Neuronal stem cell (in vitro differentiated cells): ENCODE measurements around the gene LDAF1.

ENCODE experiments used
- DNase-seq: peaks from one replicate; pipeline ENCODE4 v3.0.0-alpha.2; 2013; ENCODE audit warnings: low spot score
- H2AFZ ChIP-seq: one replicate; pipeline ENCODE4 v1.6.1; 2013; ENCODE audit warnings: mild to moderate bottlenecking, low read length, inconsistent platforms
- H2AK5ac ChIP-seq: 2 replicates; pipeline ENCODE4 v1.6.1; 2013; ENCODE audit warnings: low read depth, mild to moderate bottlenecking, inconsistent platforms, low read length, moderate library complexity, mixed read lengths
- H2BK120ac ChIP-seq: 2 replicates; pipeline ENCODE4 v1.6.1; 2013; ENCODE audit warnings: low read depth, mild to moderate bottlenecking, inconsistent platforms, low read length, moderate library complexity, mixed read lengths
- H2BK12ac ChIP-seq: one replicate; pipeline ENCODE4 v1.6.1; 2013; ENCODE audit warnings: low read length, inconsistent platforms
- H2BK15ac ChIP-seq: 2 replicates; pipeline ENCODE4 v1.6.1; 2013; ENCODE audit warnings: mild to moderate bottlenecking, low read length, inconsistent platforms, mixed read lengths
- H2BK5ac ChIP-seq: one replicate; pipeline ENCODE4 v1.6.1; 2013; ENCODE audit warnings: inconsistent platforms, mild to moderate bottlenecking, low read length, moderate library complexity
- H3K14ac ChIP-seq: one replicate; pipeline ENCODE4 v1.6.1; 2013; ENCODE audit warnings: low read length, inconsistent platforms
- H3K18ac ChIP-seq: 2 replicates; pipeline ENCODE4 v1.6.1; 2013; ENCODE audit warnings: low read length, inconsistent platforms
- H3K23ac ChIP-seq: 2 replicates; pipeline ENCODE4 v1.6.1; 2013; ENCODE audit warnings: low read depth, mild to moderate bottlenecking, mixed read lengths, low read length, inconsistent platforms; ENCODE audit not compliant: poor library complexity
- H3K27ac ChIP-seq: replicated peaks from 3 replicates; pipeline ENCODE4 v1.5.1; 2013; ENCODE audit warnings: low read length, inconsistent platforms
- H3K27me3 ChIP-seq, 3 experiments: 2 replicates each; pipeline ENCODE4 v1.6.1; 2013; ENCODE audit warnings: low read length in 3 of 3, mild to moderate bottlenecking in 2 of 3, inconsistent platforms in 1 of 3, low read depth in 1 of 3, mixed read lengths in 1 of 3, moderate library complexity in 1 of 3; ENCODE audit not compliant: control insufficient read depth in 3 of 3, insufficient read depth in 3 of 3
- H3K36me3 ChIP-seq, 2 donors: replicated peaks in 1 of 2; 2 replicates each; pipeline ENCODE4 v1.6.1; 2013; ENCODE audit warnings: low read length in 2 of 2; ENCODE audit not compliant: control insufficient read depth in 2 of 2, insufficient read depth in 2 of 2
- H3K4ac ChIP-seq: 2 replicates; pipeline ENCODE4 v1.6.1; 2013; ENCODE audit warnings: inconsistent platforms, mild to moderate bottlenecking, low read length, moderate library complexity
- H3K4me1 ChIP-seq, 2 donors: 1 replicate in 1 of 2; 2 replicates in 1 of 2; pipeline ENCODE4 v1.6.1; 2013; ENCODE audit warnings: low read length in 2 of 2, low read depth in 1 of 2; ENCODE audit not compliant: control insufficient read depth in 2 of 2, insufficient read depth in 1 of 2
- H3K4me2 ChIP-seq: one replicate; pipeline ENCODE4 v1.6.1; 2013; ENCODE audit warnings: mild to moderate bottlenecking, low read length, inconsistent platforms; ENCODE audit not compliant: insufficient read depth, poor library complexity, severe bottlenecking
- H3K4me3 ChIP-seq, 2 donors: 2 replicates each; pipeline ENCODE4 v1.5.1; 2013; ENCODE audit warnings: low read length in 2 of 2, mild to moderate bottlenecking in 2 of 2, inconsistent platforms in 1 of 2, moderate library complexity in 1 of 2
- H3K79me1 ChIP-seq: one replicate; pipeline ENCODE4 v1.6.1; 2013; ENCODE audit warnings: low read depth, mild to moderate bottlenecking, inconsistent platforms, low read length, moderate library complexity
- H3K9ac ChIP-seq: one replicate; pipeline ENCODE4 v1.6.1; 2013; ENCODE audit warnings: mild to moderate bottlenecking, low read depth, low read length, inconsistent platforms; ENCODE audit not compliant: poor library complexity
- H3K9me3 ChIP-seq, 2 donors: replicated peaks in 1 of 2; 2 replicates each; pipeline versions ENCODE3 to v1.6.1; 2013; ENCODE audit warnings: low read length in 2 of 2, mild to moderate bottlenecking in 2 of 2, inconsistent platforms in 1 of 2, low read depth in 1 of 2, mixed read lengths in 1 of 2, moderate library complexity in 1 of 2; ENCODE audit not compliant: control insufficient read depth in 2 of 2, insufficient read depth in 1 of 2
- H4K8ac ChIP-seq: one replicate; pipeline ENCODE4 v1.6.1; 2013; ENCODE audit warnings: low read depth, mild to moderate bottlenecking, inconsistent platforms, low read length, moderate library complexity
- H4K91ac ChIP-seq: one replicate; pipeline ENCODE4 v1.6.1; 2013; ENCODE audit warnings: low read length, low read depth, mild to moderate bottlenecking, inconsistent platforms; ENCODE audit not compliant: poor library complexity
- WGBS, 2 donors: extraction: QIAGEN DNeasy Blood & Tissue Kit; methylation state at CpG; one replicate each; pipeline ENCODE4 v1.1.7; 2013; ENCODE audit warnings: missing lambda C conversion rate in 2 of 2, mixed read lengths in 1 of 2; ENCODE audit not compliant: insufficient read length in 2 of 2, insufficient replicate concordance in 1 of 2; ENCODE audit errors: extremely low coverage in 2 of 2; 5-methylcytosine and 5-hydroxymethylcytosine counted together

The LDAF1 gene

DNA sequence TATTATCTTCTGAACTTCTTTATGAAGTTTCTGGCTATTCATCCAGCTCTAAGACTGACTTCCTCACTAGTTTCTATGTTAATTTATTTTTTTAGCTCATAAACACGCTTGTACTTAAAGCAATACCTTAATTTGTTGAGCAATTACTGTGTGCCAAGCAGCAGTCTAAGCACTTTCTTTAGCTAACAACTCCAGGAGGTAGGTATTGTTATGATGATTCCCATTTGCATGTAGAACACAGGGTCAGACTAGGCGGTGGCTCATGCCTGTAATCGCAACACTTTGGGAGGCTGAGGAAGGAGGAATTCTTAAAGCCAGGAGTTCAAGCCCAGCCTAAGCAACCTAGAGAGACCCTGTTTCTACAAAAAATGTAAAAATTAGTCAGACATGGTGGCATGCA is 27.7 kb upstream of the LDAF1 start:
- WGBS, 2 donors = no CpG with 5 or more reads among the region's 3 CpGs
- no peak overlapping the region for H2BK12ac ChIP-seq
- no peak overlapping the region for H2BK15ac ChIP-seq
- no peak overlapping the region for H2AFZ ChIP-seq
- H3K9me3 ChIP-seq = no peaks in the 10 kb centered on the region
- no peaks in the 10 kb centered on the region for H3K79me1 ChIP-seq
- no peak overlapping the region for H3K27ac ChIP-seq
- no peak for DNase-seq
- H4K8ac ChIP-seq = no peak overlapping the region
- H3K14ac ChIP-seq = no peak overlapping the region
- H3K23ac ChIP-seq = no peak overlapping the region
- H3K4me3 ChIP-seq = no peak overlapping the region
- H3K18ac ChIP-seq = no peak overlapping the region
- H3K27me3 ChIP-seq = no peaks in the 10 kb centered on the region
- H3K9ac ChIP-seq = no peak overlapping the region
- no peak overlapping the region for H2BK5ac ChIP-seq
- H2AK5ac ChIP-seq = no peak overlapping the region
- peaks cover 0 to 2% of the 10 kb centered on the region in 2 donors for H3K4me1 ChIP-seq
- no peak overlapping the region for H3K4me2 ChIP-seq
- no peak overlapping the region for H4K91ac ChIP-seq
- no peaks in the 10 kb centered on the region for H3K36me3 ChIP-seq
- no peak overlapping the region for H3K4ac ChIP-seq
- no peak overlapping the region for H2BK120ac ChIP-seq

DNA sequence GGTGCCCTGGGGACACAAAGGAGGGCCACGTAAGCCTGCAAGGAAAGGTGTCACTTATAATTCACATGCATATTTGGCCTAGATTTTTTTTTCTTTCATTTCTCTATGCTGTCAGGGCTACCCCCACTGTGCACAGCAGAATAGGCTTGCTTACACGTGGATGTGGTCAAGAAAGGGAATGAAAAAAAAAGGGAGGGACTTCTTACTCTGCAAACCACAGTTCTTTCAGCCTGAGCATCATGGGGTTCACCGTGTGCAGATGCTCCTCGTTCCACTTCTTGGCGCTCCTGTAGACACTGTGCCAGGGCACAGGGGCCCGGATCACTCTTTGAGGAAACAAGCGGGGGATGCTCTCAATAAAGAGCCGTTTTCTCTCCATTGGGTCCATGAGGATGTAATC is 24.4 kb upstream of the LDAF1 start:
- no peak overlapping the region for H3K4me3 ChIP-seq
- H3K36me3 ChIP-seq = no peaks in the 10 kb centered on the region
- no peaks in the 10 kb centered on the region for H3K9me3 ChIP-seq
- no peak overlapping the region for H3K27ac ChIP-seq
- no peak overlapping the region for H2AFZ ChIP-seq
- H3K23ac ChIP-seq = no peak overlapping the region
- no peak overlapping the region for H4K8ac ChIP-seq
- no peak overlapping the region for H2BK120ac ChIP-seq
- no peak overlapping the region for H3K18ac ChIP-seq
- H3K14ac ChIP-seq = no peak overlapping the region
- H3K4ac ChIP-seq = no peak overlapping the region
- no peaks in the 10 kb centered on the region for H3K79me1 ChIP-seq
- H3K4me2 ChIP-seq = no peak overlapping the region
- no peak overlapping the region for H3K9ac ChIP-seq
- no peak for DNase-seq
- H2BK12ac ChIP-seq = no peak overlapping the region
- H2AK5ac ChIP-seq = no peak overlapping the region
- no peak overlapping the region for H2BK15ac ChIP-seq
- H4K91ac ChIP-seq = no peak overlapping the region
- peaks cover 0 to 2% of the 10 kb centered on the region in 2 donors for H3K4me1 ChIP-seq
- no CpG with 5 or more reads among the region's 8 CpGs for WGBS, 2 donors
- no peak overlapping the region for H2BK5ac ChIP-seq
- H3K27me3 ChIP-seq = no peaks in the 10 kb centered on the region

DNA sequence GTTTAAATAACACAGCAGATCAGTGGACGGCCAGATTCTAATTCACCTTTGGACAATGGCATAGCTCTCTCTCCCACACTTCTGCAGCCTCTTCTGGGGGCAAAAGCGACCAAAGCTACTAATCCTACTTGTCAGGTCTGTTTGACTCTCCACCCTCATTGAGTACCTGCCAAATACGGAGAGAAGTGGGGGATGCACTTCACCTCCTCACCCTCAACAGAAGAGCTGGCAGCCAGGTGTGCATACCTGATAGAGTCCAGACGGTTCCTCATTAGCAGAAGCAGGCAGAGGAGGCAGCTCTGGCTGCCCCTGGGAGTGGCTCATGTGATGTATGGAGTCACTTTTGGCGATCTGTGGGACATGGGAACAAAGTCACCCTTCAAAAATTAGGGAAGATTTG is 12.7 kb upstream of the LDAF1 start:
- H2BK15ac ChIP-seq = no peak overlapping the region
- no peak overlapping the region for H3K4me3 ChIP-seq
- H2AFZ ChIP-seq = no peak overlapping the region
- no peaks in the 10 kb centered on the region for H3K79me1 ChIP-seq
- no peak for DNase-seq
- no CpG with 5 or more reads among the region's 5 CpGs for WGBS, 2 donors
- no peak overlapping the region for H2BK120ac ChIP-seq
- H3K14ac ChIP-seq = no peak overlapping the region
- no peak overlapping the region for H3K4ac ChIP-seq
- no peak overlapping the region for H2AK5ac ChIP-seq
- no peak overlapping the region for H4K8ac ChIP-seq
- H3K18ac ChIP-seq = no peak overlapping the region
- no peak overlapping the region for H2BK12ac ChIP-seq
- H4K91ac ChIP-seq = no peak overlapping the region
- H3K9me3 ChIP-seq = peaks cover 0 to 2% of the 10 kb centered on the region in 2 donors
- no peak overlapping the region for H3K9ac ChIP-seq
- no peak overlapping the region for H3K4me2 ChIP-seq
- H3K4me1 ChIP-seq = no peaks in the 10 kb centered on the region
- H2BK5ac ChIP-seq = no peak overlapping the region
- H3K27ac ChIP-seq = no peak overlapping the region
- H3K27me3 ChIP-seq = peaks cover 0 to 1% (median 0%) of the 10 kb centered on the region in 3 experiments
- no peaks in the 10 kb centered on the region for H3K36me3 ChIP-seq
- no peak overlapping the region for H3K23ac ChIP-seq

DNA sequence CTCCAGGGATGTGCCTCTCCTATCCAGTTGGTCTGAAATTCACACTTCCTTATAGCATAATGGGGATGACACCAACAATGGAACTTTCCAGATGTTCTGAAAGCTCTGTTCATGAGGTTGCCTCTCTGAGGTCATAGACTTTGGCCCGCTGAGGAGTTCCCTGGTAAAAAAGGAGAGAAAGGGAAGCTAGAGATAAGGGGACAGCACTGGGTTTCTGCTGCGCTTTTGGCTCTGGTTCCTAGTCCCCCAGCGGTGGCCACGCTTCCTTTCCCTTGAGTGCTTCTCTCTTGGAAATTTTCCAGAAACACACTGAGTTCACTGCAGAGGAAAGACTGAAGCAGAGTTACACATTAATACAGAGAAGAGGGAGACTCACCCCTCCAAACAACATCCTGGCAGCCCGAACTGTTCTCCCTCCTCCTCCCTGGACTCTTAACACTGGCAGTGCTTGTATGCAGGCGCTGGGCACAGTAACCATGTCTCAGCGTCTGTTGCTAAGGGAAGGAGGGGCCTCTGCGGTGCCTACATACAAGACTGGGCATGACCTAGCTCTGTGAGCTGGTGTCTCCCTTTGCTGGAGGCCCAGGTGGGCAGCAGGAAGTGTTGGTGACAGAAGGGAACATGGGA is 8.0 kb upstream of the LDAF1 start, which contains the start of gene DNAH3:
DNAH3 (minus strand) TSS at position 472 of the 627 bp plus-strand sequence. CDS start 527 bp downstream, outside the sequence.
- Histone ChIP-seq H3K27ac (no peak within 1 kb of the TSS), H4K8ac (no peak within 1 kb of the TSS), H2BK120ac (no peak within 1 kb of the TSS), H3K4me3 (no peak within 1 kb of the TSS), H2BK12ac (no peak within 1 kb of the TSS), H3K36me3 (no peaks in the 10 kb centered on the region), H2AK5ac (no peak within 1 kb of the TSS), H3K18ac (no peak within 1 kb of the TSS), H3K79me1 (no peaks in the 10 kb centered on the region), H3K4me1 (no peaks in the 10 kb centered on the region), H3K27me3 (peaks cover 0 to 3% (median 0%) of the 10 kb centered on the region in 3 experiments), H3K4me2 (no peak within 1 kb of the TSS), H2AFZ (no peak within 1 kb of the TSS), H3K9ac (no peak within 1 kb of the TSS), H3K9me3 (no peaks in the 10 kb centered on the region), H3K14ac (no peak within 1 kb of the TSS), H3K23ac (no peak within 1 kb of the TSS), H2BK5ac (no peak within 1 kb of the TSS), H3K4ac (no peak within 1 kb of the TSS), H4K91ac (no peak within 1 kb of the TSS), H2BK15ac (no peak within 1 kb of the TSS)
- no CpG with 5 or more reads among the region's 8 CpGs for WGBS, 2 donors
- DNase-seq = no peak
